Measurements from ENCODE around the gene GNAL.

Gene GNAL

DNA sequence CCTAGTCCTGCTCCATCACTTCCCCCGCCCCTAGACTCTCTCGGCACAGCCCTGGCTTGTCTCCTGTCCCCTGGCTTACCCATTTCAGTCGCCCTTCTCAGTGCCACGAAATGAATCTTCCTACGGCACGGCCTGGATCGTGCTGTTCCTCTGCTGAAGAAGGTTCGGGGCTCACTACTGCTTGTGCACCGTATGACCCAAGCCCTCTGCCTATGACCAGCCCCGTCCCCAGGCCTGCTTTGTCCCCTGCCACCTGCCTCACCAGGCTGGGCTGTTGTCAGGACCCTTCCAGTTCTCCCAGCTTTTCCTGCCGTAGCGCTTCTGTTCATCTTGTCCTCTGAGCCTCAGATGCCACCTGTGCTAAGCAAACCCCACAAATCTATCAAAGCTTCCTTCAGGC lies 176.0 kb downstream of the GNAL start:
- TF ChIP-seq, protein P1, sequence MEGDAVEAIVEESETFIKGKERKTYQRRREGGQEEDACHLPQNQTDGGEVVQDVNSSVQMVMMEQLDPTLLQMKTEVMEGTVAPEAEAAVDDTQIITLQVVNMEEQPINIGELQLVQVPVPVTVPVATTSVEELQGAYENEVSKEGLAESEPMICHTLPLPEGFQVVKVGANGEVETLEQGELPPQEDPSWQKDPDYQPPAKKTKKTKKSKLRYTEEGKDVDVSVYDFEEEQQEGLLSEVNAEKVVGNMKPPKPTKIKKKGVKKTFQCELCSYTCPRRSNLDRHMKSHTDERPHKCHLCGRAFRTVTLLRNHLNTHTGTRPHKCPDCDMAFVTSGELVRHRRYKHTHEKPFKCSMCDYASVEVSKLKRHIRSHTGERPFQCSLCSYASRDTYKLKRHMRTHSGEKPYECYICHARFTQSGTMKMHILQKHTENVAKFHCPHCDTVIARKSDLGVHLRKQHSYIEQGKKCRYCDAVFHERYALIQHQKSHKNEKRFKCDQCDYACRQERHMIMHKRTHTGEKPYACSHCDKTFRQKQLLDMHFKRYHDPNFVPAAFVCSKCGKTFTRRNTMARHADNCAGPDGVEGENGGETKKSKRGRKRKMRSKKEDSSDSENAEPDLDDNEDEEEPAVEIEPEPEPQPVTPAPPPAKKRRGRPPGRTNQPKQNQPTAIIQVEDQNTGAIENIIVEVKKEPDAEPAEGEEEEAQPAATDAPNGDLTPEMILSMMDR (IDR thresholded peaks at IDR 0.05; ENCODE audit: low read depth, low read length), result no peak
- no peak for DNase-seq (ENCODE audit: low read depth, low spot score)
- in situ Hi-C loops (cut with HindIII; ENCODE audit: low sequenced_read_pairs), result no loop called here
- H3K4me3 ChIP-seq (ENCODE audit: low read depth, low read length), result no peak overlapping the region

DNA sequence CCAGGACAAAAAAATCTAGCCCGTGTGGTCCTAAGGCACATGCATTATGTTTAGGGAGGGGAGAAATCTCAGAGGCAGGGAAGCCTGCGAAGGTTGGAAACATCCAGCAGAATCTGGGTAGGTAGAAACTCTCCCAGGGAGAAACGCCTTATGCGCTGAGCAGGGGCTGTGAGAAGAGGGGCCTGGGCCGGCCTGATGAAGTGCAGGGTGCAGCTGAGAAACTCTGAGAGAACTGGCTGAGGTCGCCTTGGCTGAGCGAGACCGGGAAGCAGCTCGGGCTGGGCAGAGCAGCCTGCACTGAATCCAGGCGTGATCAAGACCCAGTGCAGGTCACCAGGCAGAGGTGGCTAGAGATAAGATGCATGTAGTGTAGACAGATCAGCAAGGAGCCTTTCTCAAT lies 177.3 kb downstream of the GNAL start:
- in situ Hi-C loops (cut with HindIII; ENCODE audit: low sequenced_read_pairs), result no loop called here
- TF ChIP-seq, protein P1 (IDR thresholded peaks at IDR 0.05; ENCODE audit: low read depth, low read length), result no peak
- H3K4me3 ChIP-seq (ENCODE audit: low read depth, low read length), result no peak overlapping the region
- no peak for DNase-seq (ENCODE audit: low read depth, low spot score)

DNA sequence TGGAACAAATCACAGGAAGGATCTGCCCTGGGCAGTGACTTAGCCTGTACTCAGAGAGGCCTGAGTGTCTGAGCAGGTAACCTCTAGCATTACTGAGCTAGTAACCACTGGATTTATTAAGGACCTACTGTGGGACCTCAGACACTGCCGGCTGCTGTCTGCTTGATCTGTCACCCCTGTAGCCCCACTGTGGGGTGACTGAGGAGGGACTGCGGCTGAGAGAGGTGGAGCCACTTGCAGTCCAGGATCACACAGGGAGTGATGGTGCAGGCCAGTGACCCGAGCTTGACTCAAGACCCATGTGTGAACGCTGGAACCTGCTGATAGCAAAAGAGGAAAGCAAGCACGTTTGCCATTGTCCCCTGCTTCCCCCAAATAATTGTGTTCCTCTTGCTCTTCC lies 177.7 kb downstream of the GNAL start:
- DNase-seq (ENCODE audit: low read depth, low spot score), result no peak
- TF ChIP-seq, protein P1 (IDR thresholded peaks at IDR 0.05; ENCODE audit: low read depth, low read length), result no peak
- no peak overlapping the region for H3K4me3 ChIP-seq (ENCODE audit: low read depth, low read length)
- in situ Hi-C loops (cut with HindIII; ENCODE audit: low sequenced_read_pairs), result no loop called here

DNA sequence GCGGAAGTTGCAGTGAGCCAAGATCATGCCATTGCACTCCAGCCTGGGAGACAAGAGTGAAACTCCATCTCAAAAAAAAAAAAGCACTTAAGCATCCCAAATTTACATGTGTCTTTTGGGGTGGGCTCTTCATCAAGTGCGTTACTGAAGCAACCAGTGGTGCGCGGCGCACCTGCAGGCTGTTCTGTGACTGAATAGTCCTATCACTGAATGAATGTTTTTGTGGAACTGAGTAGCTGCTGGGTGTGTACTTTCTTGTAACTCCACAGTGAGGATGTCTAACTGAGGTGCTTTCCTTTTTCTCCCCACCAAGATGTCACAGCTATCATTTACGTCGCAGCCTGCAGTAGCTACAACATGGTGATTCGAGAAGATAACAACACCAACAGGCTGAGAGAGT lies 179.2 kb downstream of the GNAL start:
- H3K4me3 ChIP-seq (ENCODE audit: low read depth, low read length), result no peak overlapping the region
- TF ChIP-seq, protein P1 (IDR thresholded peaks at IDR 0.05; ENCODE audit: low read depth, low read length), result no peak
- DNase-seq (ENCODE audit: low read depth, low spot score), result no peak
- in situ Hi-C loops (cut with HindIII; ENCODE audit: low sequenced_read_pairs), result no loop called here

DNA sequence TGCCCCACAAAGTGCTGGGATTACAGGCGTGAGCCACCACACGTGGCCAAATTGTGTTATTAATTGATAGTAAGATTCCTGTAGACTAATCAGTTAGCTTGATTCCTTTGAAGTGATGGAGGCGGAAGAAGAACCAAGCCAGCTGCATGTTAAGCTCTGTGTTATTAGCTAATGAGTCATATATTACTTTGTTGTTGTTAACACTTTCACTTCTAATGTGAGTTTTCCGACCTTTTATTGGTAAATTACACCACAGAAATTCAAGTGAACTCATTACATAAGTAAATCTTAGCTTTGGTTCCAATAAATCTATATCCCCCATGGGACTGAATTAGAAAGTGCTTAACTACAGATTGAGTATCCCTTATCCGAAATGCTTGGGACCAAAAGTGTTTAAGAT lies 182.4 kb downstream of the GNAL start:
- no peak for DNase-seq (ENCODE audit: low read depth, low spot score)

DNA sequence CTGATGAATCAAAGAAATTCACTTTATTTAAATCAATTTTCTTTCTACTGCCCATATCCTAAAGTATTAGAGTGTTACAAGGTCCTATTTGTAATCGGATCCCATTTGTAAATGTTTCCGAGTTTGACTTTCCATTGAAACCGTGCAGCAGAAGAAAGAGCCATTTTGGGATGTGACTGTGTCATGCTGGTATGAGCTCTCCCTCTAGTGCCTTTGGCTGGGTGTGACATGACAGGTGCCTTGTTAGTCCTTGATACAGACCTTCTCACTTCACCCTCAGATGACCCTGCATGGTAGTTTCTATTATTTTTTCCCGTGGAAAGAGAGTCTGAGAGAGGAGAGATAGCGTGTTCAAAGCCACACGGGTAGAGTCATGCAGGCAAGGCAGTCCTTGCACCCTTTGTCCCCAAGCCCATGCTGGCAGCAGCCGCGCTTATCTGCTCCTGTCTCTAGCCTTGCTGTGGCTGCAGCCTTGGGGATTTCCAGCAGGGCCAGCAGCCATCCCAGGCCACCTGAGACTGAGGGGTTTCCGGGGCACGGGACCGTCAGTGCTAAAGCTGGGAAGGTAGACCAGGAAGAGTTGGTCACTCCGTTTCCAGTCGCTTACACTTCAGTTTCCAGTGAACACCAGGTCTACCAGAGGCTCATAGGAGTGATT lies 183.5 kb downstream of the GNAL start:
- in situ Hi-C loops (cut with HindIII; ENCODE audit: low sequenced_read_pairs), result no loop called here
- DNase-seq (ENCODE audit: low read depth, low spot score), result peak; percentile 27
- H3K4me3 ChIP-seq (ENCODE audit: low read depth, low read length), result no peak overlapping the region
- TF ChIP-seq, protein P1 (IDR thresholded peaks at IDR 0.05; ENCODE audit: low read depth, low read length), result peak; percentile 53

More for the DNA sequence above, 182.4 kb downstream of the GNAL start:
- in situ Hi-C loops (cut with HindIII; ENCODE audit: low sequenced_read_pairs), result no loop called here
- TF ChIP-seq, protein P1 (IDR thresholded peaks at IDR 0.05; ENCODE audit: low read depth, low read length), result no peak
- H3K4me3 ChIP-seq (ENCODE audit: low read depth, low read length), result no peak overlapping the region
